Naive thymus-derived CD4-positive, alpha-beta T cell (primary cell): ENCODE measurements around the gene EPRS1. TPM values are rescaled to one million over a fixed set of nuclear protein-coding genes. Genes with fewer than 3 reads are reported as not detected.
"Not testable (repeated sequence)": the region's sequence is repeated elsewhere in the genome, so short reads cannot be mapped to it uniquely, and the experiment has no call there.

Source experiments
- ATAC-seq: fragments of 150-1000 bp; cut with Tn5 transposase; 2 replicates; pipeline ENCODE4 v1.10.0; 2021; ENCODE audit warnings: mild to moderate bottlenecking, moderate library complexity
- CTCF ChIA-PET: fragments of 350-600 bp; sonication (Branson Sonifier 250); formaldehyde crosslinking; loops from one replicate; lab custom pipeline; 2021; ENCODE audit warnings: antibody characterized with exemption; lab: Charles Lee
- POLR2A ChIA-PET: fragments of 350-600 bp; sonication (Branson Sonifier 250); formaldehyde crosslinking; loops from one replicate; lab custom pipeline; 2021; ENCODE audit warnings: antibody characterized with exemption, inconsistent platforms; lab: Charles Lee
- DNase-seq, 9 donors: peaks; one replicate each; pipeline versions ENCODE4 v3.0.0 to v3.0.0-alpha.2; 2020 to 2022; ENCODE audit warnings: mixed read lengths in 1 of 9
- H3K27ac ChIP-seq: one replicate; pipeline ENCODE4 v1.7.0; 2013; ENCODE audit warnings: mild to moderate bottlenecking, low read depth, low read length, moderate library complexity
- H3K27me3 ChIP-seq, 2 donors: one replicate each; pipeline ENCODE4 v1.7.0; 2013; ENCODE audit warnings: low read length in 2 of 2, mild to moderate bottlenecking in 2 of 2, moderate library complexity in 2 of 2; ENCODE audit not compliant: control insufficient read depth in 2 of 2, insufficient read depth in 2 of 2
- H3K36me3 ChIP-seq, 3 experiments: 1 replicate in 2 of 3; 2 replicates in 1 of 3; pipeline ENCODE4 v1.7.0; 2013; ENCODE audit warnings: low read length in 3 of 3, mild to moderate bottlenecking in 3 of 3, moderate library complexity in 1 of 3; ENCODE audit not compliant: insufficient read depth in 3 of 3, control insufficient read depth in 2 of 3
- H3K4me1 ChIP-seq, 2 donors: one replicate each; pipeline ENCODE4 v1.7.0; 2013; ENCODE audit warnings: low read length in 2 of 2, mild to moderate bottlenecking in 2 of 2, moderate library complexity in 1 of 2; ENCODE audit not compliant: control insufficient read depth in 2 of 2, insufficient read depth in 2 of 2
- H3K4me3 ChIP-seq: 2 replicates; pipeline ENCODE4 v1.7.0; 2013; ENCODE audit warnings: mild to moderate bottlenecking, low read length
- H3K9me3 ChIP-seq, 3 experiments: 1 replicate in 2 of 3; 2 replicates in 1 of 3; pipeline ENCODE4 v1.7.0; 2013; ENCODE audit warnings: low read length in 3 of 3; ENCODE audit not compliant: control insufficient read depth in 2 of 3
- H3K27ac Mint-ChIP-seq, 9 donors: one replicate each; pipeline ENCODE4 v1.8.0; 2020 to 2022; ENCODE audit warnings: mixed read lengths in 9 of 9, mild to moderate bottlenecking in 8 of 9, moderate library complexity in 5 of 9, inconsistent platforms in 2 of 9
- H3K27me3 Mint-ChIP-seq, 5 donors: one replicate each; pipeline ENCODE4 v1.8.0; 2021 to 2022; ENCODE audit warnings: mixed read lengths in 5 of 5, mild to moderate bottlenecking in 1 of 5
- H3K36me3 Mint-ChIP-seq, 5 donors: one replicate each; pipeline ENCODE4 v1.8.0; 2020 to 2022; ENCODE audit warnings: mixed read lengths in 5 of 5, mild to moderate bottlenecking in 3 of 5, inconsistent platforms in 1 of 5
- H3K4me1 Mint-ChIP-seq, 7 donors: one replicate each; pipeline ENCODE4 v1.8.0; 2020 to 2022; ENCODE audit warnings: mixed read lengths in 7 of 7, mild to moderate bottlenecking in 3 of 7, inconsistent platforms in 1 of 7
- H3K4me3 Mint-ChIP-seq, 10 donors: one replicate each; pipeline ENCODE4 v1.8.0; 2020 to 2022; ENCODE audit warnings: mild to moderate bottlenecking in 10 of 10, mixed read lengths in 10 of 10, moderate library complexity in 6 of 10, inconsistent platforms in 2 of 10
- H3K9me3 Mint-ChIP-seq, 11 donors: one replicate each; pipeline ENCODE4 v1.8.0; 2020 to 2022; ENCODE audit warnings: mixed read lengths in 11 of 11, mild to moderate bottlenecking in 4 of 11, inconsistent platforms in 1 of 11, moderate library complexity in 1 of 11
- intact Hi-C, 2 donors: fragments of 100-400 bp; cut with micrococcal nuclease; formaldehyde crosslinking; loops; one replicate each; pipeline ENCODE4 v1.15.1; 2023
- polyA plus RNA-seq, 2 donors: library from polyadenylated mRNA; unstranded; fragments of 300-500 nt; fragmentation: Illumina TruSeq; gene quantifications; one replicate each; pipeline ENCODE4 v1.2.3, GENCODE V29; 2021
- total RNA-seq, 6 experiments: library from RNA in 5 of 6; stranded (reverse) in 5 of 6; gene quantifications; 1 replicate in 5 of 6; 2 replicates in 1 of 6; pipeline ENCODE4 v1.2.3 and lab custom pipeline; 2021 to 2026

EPRS1 gene
- total and polyA plus RNA-seq, 7 experiments from 2014 or later = 39.2 to 130 (median 52.2) TPM

- peak; percentile 90 to 99 (median 97) for DNase-seq
- ChIA-PET CTCF (interaction anchor here (0.7 to 0.9 kb wide), 3 partner anchors 43 to 54 kb away, joined by 3 to 4 read pairs (median 3); no protein-coding TSS in a partner anchor), POLR2A (interaction anchor here (0.6 to 1.8 kb wide), 6 partner anchors 10 to 183 kb away, joined by 3 to 8 read pairs (median 4); partner anchors contain the start of genes EPRS1 and RAB3GAP2)
- intact Hi-C loops = loop anchor here (1.0 kb wide), 3 partner anchors 44 to 1805 kb away; partner anchors contain the start of genes EPRS1 (in 2 of the 2), RAB3GAP2 (in 2 of the 2) and RRP15 (in 2 of the 2)
- Mint-ChIP-seq H3K4me1 (peaks cover 0 to 42% (median 36%) of the 10 kb centered on the region in 7 donors), H3K4me3 (peak within 1 kb of the TSS; percentile 88 to 100 (median 94)), H3K36me3 (peaks cover 0 to 5% (median 3%) of the 10 kb centered on the region in 5 donors), H3K27me3 (peaks cover 0 to 2% (median 0%) of the 10 kb centered on the region in 5 donors), H3K27ac (peak within 1 kb of the TSS; percentile 86 to 97 (median 94)), H3K9me3 (no peaks in the 10 kb centered on the region)
- Histone ChIP-seq H3K27me3 (no peaks in the 10 kb centered on the region), H3K27ac (peak within 1 kb of the TSS; percentile 72), H3K4me1 (peaks cover 9 to 13% of the 10 kb centered on the region in 2 donors), H3K9me3 (no peaks in the 10 kb centered on the region), H3K36me3 (peaks cover 0 to 6% (median 0%) of the 10 kb centered on the region in 3 experiments), H3K4me3 (peak within 1 kb of the TSS; percentile 83)
- peak; percentile 87 for ATAC-seq
These were observed 43.6 kb upstream of the EPRS1 start, which contains the start of gene BPNT1 for GRCh38 chr1:220089650-220090556. Gene BPNT1 (minus strand): TSS chr1:220089788. CDS start chr1:220079846, 9,942 bp downstream.

- H3K27me3 Mint-ChIP-seq, CTCF ChIA-PET, DNase-seq, H3K27ac ChIP-seq, H3K4me1 ChIP-seq, H3K27ac Mint-ChIP-seq, H3K27me3 ChIP-seq, ATAC-seq, intact Hi-C loops, H3K9me3 ChIP-seq, H3K4me3 Mint-ChIP-seq, H3K9me3 Mint-ChIP-seq, H3K36me3 ChIP-seq, POLR2A ChIA-PET, H3K4me3 ChIP-seq: not testable (repeated sequence)
- peaks cover 0 to 41% (median 28%) of the 10 kb centered on the region in 7 donors for H3K4me1 Mint-ChIP-seq
- peaks cover 0 to 16% (median 9%) of the 10 kb centered on the region in 5 donors for H3K36me3 Mint-ChIP-seq
These were observed 40.0 kb upstream of the EPRS1 start for GRCh38 chr1:220086261-220086686.

DNA sequence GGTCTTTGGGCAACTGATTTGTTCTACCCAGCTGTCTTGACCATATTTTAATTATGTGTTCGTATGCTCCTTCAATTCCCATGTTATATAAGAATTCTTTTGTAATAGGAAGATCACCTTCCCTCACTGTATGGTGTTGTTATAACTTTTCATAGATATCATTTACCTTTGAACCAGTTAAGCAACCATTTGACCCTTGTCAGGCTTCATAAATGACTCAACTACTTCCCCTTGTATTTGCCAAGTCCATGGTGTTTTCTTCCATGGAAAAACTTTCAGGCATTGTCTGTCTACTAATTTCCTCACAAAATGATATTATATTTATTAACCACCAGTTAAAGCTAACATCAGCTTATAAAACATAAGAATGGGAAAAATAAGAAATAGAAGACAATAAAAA, 38.2 kb upstream of the EPRS1 start:
- intact Hi-C loops = no loop called here
- H3K9me3 Mint-ChIP-seq = peaks cover 0 to 1% (median 0%) of the 10 kb centered on the region in 11 donors
- H3K4me3 Mint-ChIP-seq = no peak overlapping the region
- Histone ChIP-seq H3K27me3 (no peaks in the 10 kb centered on the region), H3K9me3 (no peaks in the 10 kb centered on the region), H3K4me3 (no peak overlapping the region), H3K27ac (no peak overlapping the region), H3K36me3 (peaks cover 0 to 6% (median 0%) of the 10 kb centered on the region in 3 experiments), H3K4me1 (peaks cover 0 to 5% of the 10 kb centered on the region in 2 donors)
- H3K4me1 Mint-ChIP-seq = peaks cover 2 to 40% (median 24%) of the 10 kb centered on the region in 7 donors
- ChIA-PET CTCF (no interaction called here), POLR2A (interaction anchor here (1.2 kb wide), 1 partner anchor 10 kb away, joined by 4 read pairs; the partner anchor contains the start of gene IARS2)
- H3K27ac Mint-ChIP-seq = no peak overlapping the region
- DNase-seq (no peak), ATAC-seq (no peak)
- H3K36me3 Mint-ChIP-seq = peaks cover 6 to 29% (median 18%) of the 10 kb centered on the region in 5 donors
- no peaks in the 10 kb centered on the region for H3K27me3 Mint-ChIP-seq

GRCh38 chr1:220077887-220078286, 31.6 kb upstream of the EPRS1 start:
- H3K9me3 ChIP-seq = no peaks in the 10 kb centered on the region
- peaks cover 0 to 13% (median 7%) of the 10 kb centered on the region in 7 donors for H3K4me1 Mint-ChIP-seq

DNA sequence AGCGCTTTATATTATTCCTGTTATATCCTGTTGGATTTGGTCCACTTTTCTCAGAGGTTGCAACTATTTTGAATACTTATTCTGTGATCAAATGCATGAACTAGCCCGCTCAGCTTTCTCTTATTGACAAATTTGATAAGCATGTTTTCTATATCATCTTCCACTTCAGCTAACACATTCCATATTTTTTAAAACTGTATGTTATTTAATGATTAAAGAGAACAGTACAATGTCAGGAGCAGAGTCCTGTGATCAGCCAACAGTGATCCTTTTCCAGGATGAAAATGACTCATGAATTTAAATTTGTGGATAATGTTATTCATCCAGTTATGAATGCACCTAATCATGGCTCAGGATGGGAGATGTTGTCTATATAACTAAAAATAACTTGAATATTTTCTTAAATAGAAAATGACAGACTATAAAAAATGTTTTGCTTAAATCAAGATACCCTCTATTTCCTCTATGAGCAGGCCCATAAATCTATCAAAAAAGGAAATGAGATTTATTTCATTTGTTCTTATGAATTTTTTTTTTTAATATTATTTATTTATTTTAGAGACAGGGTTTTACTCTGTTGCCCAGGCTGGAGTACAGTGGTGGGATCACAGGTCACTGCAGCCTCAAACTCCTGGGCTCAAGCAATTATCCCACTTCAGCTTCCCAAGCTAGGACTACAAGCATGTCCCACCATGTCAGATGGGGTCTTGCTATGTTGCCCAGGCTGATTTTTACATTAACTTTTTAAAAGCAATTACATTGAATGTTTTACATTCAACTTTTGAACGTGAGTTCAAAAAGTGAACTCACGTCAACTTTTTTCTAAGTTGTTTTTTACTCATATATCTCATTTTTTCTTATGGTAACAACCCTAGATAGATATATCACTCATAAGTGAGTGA, 30.8 kb upstream of the EPRS1 start:
- Mint-ChIP-seq H3K4me3 (no peak overlapping the region), H3K36me3 (peaks cover 6 to 51% (median 32%) of the 10 kb centered on the region in 5 donors), H3K4me1 (peaks cover 0 to 13% (median 7%) of the 10 kb centered on the region in 7 donors), H3K27ac (no peak overlapping the region), H3K9me3 (no peaks in the 10 kb centered on the region), H3K27me3 (no peaks in the 10 kb centered on the region)
- DNase-seq (no peak), ATAC-seq (no peak)
- H3K27ac ChIP-seq = no peak overlapping the region
- ChIA-PET CTCF (interaction anchor here (1.2 kb wide), 1 partner anchor 32 kb away, joined by 4 read pairs; no protein-coding TSS in a partner anchor), POLR2A (interaction anchor here (0.6 to 0.7 kb wide), 2 partner anchors 85 to 116 kb away, joined by 3 read pairs; no protein-coding TSS in a partner anchor)
- no peaks in the 10 kb centered on the region for H3K9me3 ChIP-seq
- intact Hi-C loops = no loop called here
- H3K27me3 ChIP-seq = no peaks in the 10 kb centered on the region
- no peak overlapping the region for H3K4me3 ChIP-seq
- H3K36me3 ChIP-seq = peaks cover 0 to 19% (median 7%) of the 10 kb centered on the region in 3 experiments
- H3K4me1 ChIP-seq = no peaks in the 10 kb centered on the region

More at GRCh38 chr1:220077887-220078286, 31.6 kb upstream of the EPRS1 start:
- ChIA-PET CTCF (no interaction called here), POLR2A (no interaction called here)
- peaks cover 6 to 49% (median 26%) of the 10 kb centered on the region in 5 donors for H3K36me3 Mint-ChIP-seq
- H3K4me3 Mint-ChIP-seq = no peak overlapping the region
- Histone ChIP-seq H3K27ac (no peak overlapping the region), H3K4me3 (no peak overlapping the region), H3K36me3 (peaks cover 0 to 11% (median 1%) of the 10 kb centered on the region in 3 experiments), H3K27me3 (no peaks in the 10 kb centered on the region), H3K4me1 (no peaks in the 10 kb centered on the region)
- intact Hi-C loops = no loop called here
- no peak overlapping the region for H3K27ac Mint-ChIP-seq
- H3K27me3 Mint-ChIP-seq = no peaks in the 10 kb centered on the region
- ATAC-seq (no peak), DNase-seq (no peak)
- no peaks in the 10 kb centered on the region for H3K9me3 Mint-ChIP-seq
